Stimulated activated naive CD4-positive, alpha-beta T cell (primary cell): Measurements from ENCODE around the gene ZBTB45.
"Not testable (repeated sequence)": the region's sequence is repeated elsewhere in the genome, so short reads cannot be mapped to it uniquely, and the experiment has no call there.

ENCODE experiments used
- DNase-seq, 6 experiments: peaks; one replicate each; lab custom pipeline; 2025; lab: John Stamatoyannopoulos, UW

Gene ZBTB45

GRCh38 chr19:58554494-58555368, 35.1 kb upstream of the ZBTB45 start, which contains the start of gene CHMP2A:
CHMP2A (minus strand) TSS chr19:58555105; CDS start chr19:58554212, 893 bp downstream.
- no peak for DNase-seq

- no peak for DNase-seq
Observed at GRCh38 chr19:58553799-58554493, 34.3 kb upstream of the ZBTB45 start.

- DNase-seq = no peak
Observed at GRCh38 chr19:58552655-58553054, 33.0 kb upstream of the ZBTB45 start.

- DNase-seq = no peak
Observed at GRCh38 chr19:58551577-58552471, 32.2 kb upstream of the ZBTB45 start.

- no peak for DNase-seq
Observed at GRCh38 chr19:58551123-58551497, 31.5 kb upstream of the ZBTB45 start.

- no peak for DNase-seq
Observed at GRCh38 chr19:58550362-58551122, 30.9 kb upstream of the ZBTB45 start.

- DNase-seq = no peak
Observed at GRCh38 chr19:58549664-58550361, 30.2 kb upstream of the ZBTB45 start.

- DNase-seq = no peak
Observed at GRCh38 chr19:58548859-58549663, 29.5 kb upstream of the ZBTB45 start.

- DNase-seq = no peak
Observed at GRCh38 chr19:58547323-58548312, 28.0 kb upstream of the ZBTB45 start.

- no peak for DNase-seq
Observed at GRCh38 chr19:58546019-58546530, 26.5 kb upstream of the ZBTB45 start.

- no peak for DNase-seq
Observed at GRCh38 chr19:58545286-58546018, 25.8 kb upstream of the ZBTB45 start.

GRCh38 chr19:58544591-58545285, 25.1 kb upstream of the ZBTB45 start:
- DNase-seq = no peak

GRCh38 chr19:58543826-58544590, 24.4 kb upstream of the ZBTB45 start, which contains the start of gene TRIM28:
TRIM28 (plus strand) TSS chr19:58544064; CDS start chr19:58544758, 694 bp downstream.
- DNase-seq = no peak

- DNase-seq = not testable (repeated sequence)
Observed at GRCh38 chr19:58542641-58543372, 23.2 kb upstream of the ZBTB45 start.

- DNase-seq = not testable (repeated sequence)
Observed at GRCh38 chr19:58539169-58539559, 19.6 kb upstream of the ZBTB45 start.
